Uterus (tissue), 2 donors: ENCODE results near the gene COL25A1.

Source experiments
- POLR2A ChIP-seq, 2 donors: fragments of 450-650 bp; IDR thresholded peaks; one replicate each; pipeline ENCODE4 v1.6.1; 2016; ENCODE audit warnings: antibody characterized with exemption in 2 of 2, mild to moderate bottlenecking in 1 of 2, moderate library complexity in 1 of 2
- TF ChIP-seq, protein P1 (sequence below), 4 experiments: fragments of 200-600 bp in 2 of 4; fragments of 450-650 bp in 2 of 4; sonication (generic) in 2 of 4; IDR thresholded peaks; one replicate each; pipeline ENCODE4 v1.5.1; 2016 to 2019; ENCODE audit warnings: antibody characterized with exemption in 4 of 4, mild to moderate bottlenecking in 2 of 4, moderate library complexity in 1 of 4

DNA sequence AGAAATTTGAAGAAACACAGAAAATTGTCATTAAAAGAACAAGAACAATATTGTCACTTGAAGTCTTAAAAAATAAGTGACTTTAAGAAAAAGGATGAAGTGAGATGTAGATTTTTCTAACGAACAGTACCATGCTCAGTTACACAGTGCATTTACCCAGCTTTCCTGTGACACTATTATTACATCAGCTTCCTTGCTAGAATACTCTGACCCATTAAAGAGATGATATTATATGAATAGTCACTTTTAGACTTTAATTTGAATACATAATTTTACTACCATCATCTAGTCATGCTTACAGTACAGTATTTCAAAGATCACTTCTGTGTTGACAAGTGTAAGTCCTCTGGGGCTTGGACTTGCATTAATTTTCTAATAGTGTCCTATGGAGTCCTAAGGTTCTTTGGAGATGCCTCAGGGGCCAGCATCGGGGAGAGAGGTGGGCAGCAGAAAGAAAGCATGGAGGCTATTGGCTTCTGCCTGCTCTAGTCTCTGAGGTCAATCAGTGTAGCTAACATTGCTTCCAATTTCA is 10.7 kb downstream of the COL25A1 start:
- TF ChIP-seq, protein P1, sequence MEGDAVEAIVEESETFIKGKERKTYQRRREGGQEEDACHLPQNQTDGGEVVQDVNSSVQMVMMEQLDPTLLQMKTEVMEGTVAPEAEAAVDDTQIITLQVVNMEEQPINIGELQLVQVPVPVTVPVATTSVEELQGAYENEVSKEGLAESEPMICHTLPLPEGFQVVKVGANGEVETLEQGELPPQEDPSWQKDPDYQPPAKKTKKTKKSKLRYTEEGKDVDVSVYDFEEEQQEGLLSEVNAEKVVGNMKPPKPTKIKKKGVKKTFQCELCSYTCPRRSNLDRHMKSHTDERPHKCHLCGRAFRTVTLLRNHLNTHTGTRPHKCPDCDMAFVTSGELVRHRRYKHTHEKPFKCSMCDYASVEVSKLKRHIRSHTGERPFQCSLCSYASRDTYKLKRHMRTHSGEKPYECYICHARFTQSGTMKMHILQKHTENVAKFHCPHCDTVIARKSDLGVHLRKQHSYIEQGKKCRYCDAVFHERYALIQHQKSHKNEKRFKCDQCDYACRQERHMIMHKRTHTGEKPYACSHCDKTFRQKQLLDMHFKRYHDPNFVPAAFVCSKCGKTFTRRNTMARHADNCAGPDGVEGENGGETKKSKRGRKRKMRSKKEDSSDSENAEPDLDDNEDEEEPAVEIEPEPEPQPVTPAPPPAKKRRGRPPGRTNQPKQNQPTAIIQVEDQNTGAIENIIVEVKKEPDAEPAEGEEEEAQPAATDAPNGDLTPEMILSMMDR (IDR thresholded peaks at IDR 0.05), result no peak
- no peak for TF ChIP-seq POLR2A (IDR thresholded peaks at IDR 0.05)
